ENCODE measurements around the gene SH2D2A. TPM values are rescaled to one million over a fixed set of nuclear protein-coding genes. Genes with fewer than 3 reads are reported as not detected.

The SH2D2A gene
- total RNA-seq, 2 donors from 2014 or later, result 3.2 to 3.4 TPM

GRCh38 chr1:156851779-156852417, 35.2 kb upstream of the SH2D2A start:
- intact Hi-C loops (cut with DNase I), result no loop called here
- no peak for DNase-seq (ENCODE audit: low spot score)

GRCh38 chr1:156849151-156849496, 32.5 kb upstream of the SH2D2A start:
- DNase-seq (ENCODE audit: low spot score), result no peak
- intact Hi-C loops (cut with DNase I), result no loop called here

- DNase-seq (ENCODE audit: low spot score), result no peak
- intact Hi-C loops (cut with DNase I), result no loop called here
These were observed 32.0 kb upstream of the SH2D2A start for GRCh38 chr1:156848461-156849150.

GRCh38 chr1:156847591-156848460, 31.2 kb upstream of the SH2D2A start:
- intact Hi-C loops (cut with DNase I), result no loop called here
- no peak for DNase-seq (ENCODE audit: low spot score)

GRCh38 chr1:156846643-156847042, 30.0 kb upstream of the SH2D2A start:
- DNase-seq (ENCODE audit: low spot score), result no peak
- intact Hi-C loops (cut with DNase I), result no loop called here

- intact Hi-C loops (cut with DNase I), result no loop called here
These were observed 29.4 kb upstream of the SH2D2A start for GRCh38 chr1:156845953-156846545.

GRCh38 chr1:156845055-156845952, 28.7 kb upstream of the SH2D2A start:
- intact Hi-C loops (cut with DNase I), result no loop called here
- no peak for DNase-seq (ENCODE audit: low spot score)

More at GRCh38 chr1:156845953-156846545, 29.4 kb upstream of the SH2D2A start:
- DNase-seq (ENCODE audit: low spot score), result no peak

- intact Hi-C loops (cut with DNase I), result no loop called here
- no peak for DNase-seq (ENCODE audit: low spot score)
These were observed 28.0 kb upstream of the SH2D2A start for GRCh38 chr1:156844638-156845037.

GRCh38 chr1:156844102-156844501, 27.5 kb upstream of the SH2D2A start:
- no peak for DNase-seq (ENCODE audit: low spot score)
- intact Hi-C loops (cut with DNase I), result no loop called here

GRCh38 chr1:156842618-156843300, 26.1 kb upstream of the SH2D2A start:
- intact Hi-C loops (cut with DNase I), result no loop called here
- peak; percentile 50 for DNase-seq (ENCODE audit: low spot score)

- intact Hi-C loops (cut with DNase I), result no loop called here
- DNase-seq (ENCODE audit: low spot score), result peak; percentile 62
These were observed 24.7 kb upstream of the SH2D2A start for GRCh38 chr1:156841295-156841855.

GRCh38 chr1:156840898-156841279, 24.2 kb upstream of the SH2D2A start:
- peak; percentile 45 for DNase-seq (ENCODE audit: low spot score)
- intact Hi-C loops (cut with DNase I), result no loop called here

GRCh38 chr1:156840186-156840897, 23.7 kb upstream of the SH2D2A start:
- peak; percentile 26 for DNase-seq (ENCODE audit: low spot score)
- intact Hi-C loops (cut with DNase I), result no loop called here

- DNase-seq (ENCODE audit: low spot score), result peak; percentile 64
- intact Hi-C loops (cut with DNase I), result no loop called here
These were observed 22.9 kb upstream of the SH2D2A start for GRCh38 chr1:156839426-156840109.

- intact Hi-C loops (cut with DNase I), result no loop called here
- peak; percentile 64 for DNase-seq (ENCODE audit: low spot score)
These were observed 22.3 kb upstream of the SH2D2A start for GRCh38 chr1:156838972-156839371.

GRCh38 chr1:156836892-156837291, 20.2 kb upstream of the SH2D2A start:
- intact Hi-C loops (cut with DNase I), result no loop called here
- DNase-seq (ENCODE audit: low spot score), result peak; percentile 68

Data from posterior vena cava (tissue), 2 donors.